OCI-LY7 (cell line): ENCODE data around the gene LPCAT1. TPM values are rescaled to one million over a fixed set of nuclear protein-coding genes. Genes with fewer than 3 reads are reported as not detected.
A peak's percentile ranks its signal among the peaks of the same experiment; 100 is the strongest.

Experiments used
- BruUV-seq: library from RNA; stranded (reverse); fragments of 400-500 nt; replicated peaks from 2 replicates; lab custom pipeline; 2021; lab: Mats Ljungman, UMichigan
- CTCF ChIA-PET: fragments of 300-600 bp; sonication (Branson Sonifier 250); formaldehyde crosslinking; loops from one replicate; lab custom pipeline; 2022; ENCODE audit warnings: antibody characterized with exemption; ENCODE audit not compliant: unreplicated experiment; lab: Charles Lee
- POLR2A ChIA-PET: fragments of 300-600 bp; sonication (Branson Sonifier 250); formaldehyde crosslinking; loops from one replicate; lab custom pipeline; 2022; ENCODE audit warnings: antibody characterized with exemption; lab: Charles Lee
- DNase-seq: peaks from one replicate; pipeline ENCODE4 v3.0.0-alpha.2; 2015; ENCODE audit warnings: low spot score
- H2AFZ ChIP-seq: fragments of 200-600 bp; sonication (generic), shearing (Covaris generic); 2 replicates; pipeline ENCODE4 v1.6.1; 2014; ENCODE audit warnings: mild to moderate bottlenecking, antibody characterized with exemption, low read length, moderate library complexity
- H3K27ac ChIP-seq: fragments of 200-600 bp; sonication (generic); 2 replicates; pipeline ENCODE4 v1.5.1; 2014; ENCODE audit warnings: mixed run types, low read depth, mild to moderate bottlenecking, moderate library complexity, low read length, inconsistent platforms; ENCODE audit not compliant: poor library complexity, severe bottlenecking
- H3K36me3 ChIP-seq: fragments of 200-600 bp; sonication (generic); 2 replicates; pipeline ENCODE4 v1.6.1; 2014; ENCODE audit warnings: mild to moderate bottlenecking, antibody characterized with exemption, low read length, moderate library complexity, mixed read lengths; ENCODE audit not compliant: insufficient read depth
- H3K4me1 ChIP-seq: fragments of 200-600 bp; sonication (generic); 2 replicates; pipeline ENCODE4 v1.5.1; 2014; ENCODE audit warnings: mild to moderate bottlenecking, low read length; ENCODE audit not compliant: insufficient read depth, poor library complexity, severe bottlenecking
- H3K4me2 ChIP-seq: fragments of 200-600 bp; sonication (generic); 2 replicates; pipeline ENCODE4 v1.6.1; 2014; ENCODE audit warnings: mild to moderate bottlenecking, low read length
- H3K4me3 ChIP-seq: fragments of 200-600 bp; sonication (generic); 2 replicates; pipeline ENCODE4 v1.5.1; 2014; ENCODE audit warnings: mild to moderate bottlenecking, low read depth, low read length; ENCODE audit not compliant: poor library complexity, severe bottlenecking
- H3K79me2 ChIP-seq: fragments of 200-600 bp; sonication (generic); 2 replicates; pipeline ENCODE4 v1.6.1; 2016; ENCODE audit warnings: low read depth, mild to moderate bottlenecking, low read length, moderate library complexity, mixed read lengths; ENCODE audit not compliant: insufficient read depth
- H3K9me2 ChIP-seq: fragments of 200-600 bp; sonication (generic); 2 replicates; pipeline ENCODE4 v1.6.1; 2016; ENCODE audit warnings: mild to moderate bottlenecking, low read length, mixed read lengths; ENCODE audit not compliant: insufficient read depth
- H3K9me3 ChIP-seq: fragments of 200-600 bp; sonication (generic); 2 replicates; pipeline ENCODE4 v1.6.1; 2014; ENCODE audit warnings: mild to moderate bottlenecking, mixed run types, low read length, mixed read lengths
- H4K20me1 ChIP-seq: fragments of 200-600 bp; sonication (generic); 2 replicates; pipeline ENCODE4 v1.6.1; 2014; ENCODE audit warnings: mild to moderate bottlenecking, antibody characterized with exemption, low read length, moderate library complexity, mixed read lengths; ENCODE audit not compliant: insufficient read depth
- CTCF ChIP-seq: fragments of 200-600 bp; sonication (generic); conservative IDR thresholded peaks from 2 replicates; pipeline ENCODE4 v1.5.1; 2014; ENCODE audit warnings: mild to moderate bottlenecking, antibody characterized with exemption, low read length, moderate library complexity, mixed read lengths
- EZH2phosphoT487 ChIP-seq: fragments of 200-600 bp; sonication (generic); IDR thresholded peaks from 2 replicates; pipeline ENCODE4 v1.6.1; 2018; ENCODE audit warnings: low read depth, borderline replicate concordance, mild to moderate bottlenecking, mixed run types, antibody characterized with exemption, low read length, moderate library complexity, mixed read lengths
- intact Hi-C: fragments of 100-400 bp; cut with micrococcal nuclease; formaldehyde crosslinking; loops from one replicate; pipeline ENCODE4 v1.10.0; 2022; ENCODE audit not compliant: unreplicated experiment
- total RNA-seq, 2 experiments: library from RNA; depleted of rRNA in 1 of 2; stranded (reverse); fragments of >200 nt in 1 of 2; shearing (Covaris generic) in 1 of 2; gene quantifications; 2 replicates each; pipeline ENCODE4 v1.2.3, GENCODE V29; 2014 to 2022

LPCAT1 gene
- total RNA-seq, 2 experiments from 2014 or later: 47.7 to 63.6 TPM

- CTCF ChIA-PET: interaction anchor here (1.0 kb wide), 1 partner anchor 10 kb away, joined by 4 read pairs; no protein-coding TSS in a partner anchor
These were observed 11.9 kb upstream of the LPCAT1 start for GRCh38 chr5:1535646-1536045.

GRCh38 chr5:1532384-1532783 is 8.6 kb upstream of the LPCAT1 start:
- Histone ChIP-seq H3K79me2 (peaks cover 20% of the 10 kb centered on the region; the same call in 1 of the 2 replicates), H3K36me3 (no peaks in the 10 kb centered on the region), H2AFZ (no peak overlapping the region), H3K9me3 (peaks cover 14% of the 10 kb centered on the region; the same call in 1 of the 2 replicates), H3K27ac (no peak overlapping the region), H4K20me1 (no peaks in the 10 kb centered on the region), H3K4me2 (peak overlapping the region; percentile 6; the same call in 1 of the 2 replicates), H3K9me2 (no peaks in the 10 kb centered on the region), H3K4me1 (peaks cover 52% of the 10 kb centered on the region), H3K4me3 (no peak overlapping the region)
- BruUV-seq: no TSS peak
- POLR2A ChIA-PET: interaction anchor here (0.6 to 1.6 kb wide), 3 partner anchors 8 to 1850 kb away, joined by 3 to 6 read pairs (median 3); no protein-coding TSS in a partner anchor
- intact Hi-C loops: no loop called here
- CTCF ChIA-PET: no interaction called here
- TF ChIP-seq EZH2phosphoT487 (no peak), CTCF (no peak)
- DNase-seq: no peak

More at GRCh38 chr5:1535646-1536045, 11.9 kb upstream of the LPCAT1 start:
- no peaks in the 10 kb centered on the region for H3K9me2 ChIP-seq
- peaks cover 48% of the 10 kb centered on the region for H3K4me1 ChIP-seq
- H3K79me2 ChIP-seq: peaks cover 20% of the 10 kb centered on the region; the same call in 1 of the 2 replicates
- POLR2A ChIA-PET: interaction anchor here (1.5 to 2.3 kb wide), 5 partner anchors 9 to 98 kb away, joined by 4 to 20 read pairs (median 7); partner anchors contain the start of gene LPCAT1
- no peaks in the 10 kb centered on the region for H4K20me1 ChIP-seq
- no peak for TF ChIP-seq CTCF
- no peak for TF ChIP-seq EZH2phosphoT487
- no TSS peak for BruUV-seq
- intact Hi-C loops: no loop called here
- DNase-seq: no peak
- H3K9me3 ChIP-seq: peaks cover 9% of the 10 kb centered on the region; the same call in 1 of the 2 replicates
- no peaks in the 10 kb centered on the region for H3K36me3 ChIP-seq
- peak overlapping the region; percentile 52 for H3K27ac ChIP-seq
- H2AFZ ChIP-seq: peak overlapping the region; percentile 92
- H3K4me3 ChIP-seq: peak overlapping the region; percentile 64
- H3K4me2 ChIP-seq: peak overlapping the region; percentile 98

GRCh38 chr5:1529498-1529897 is 5.7 kb upstream of the LPCAT1 start:
- H3K79me2 ChIP-seq: peaks cover 8% of the 10 kb centered on the region; the same call in 1 of the 2 replicates
- H3K27ac ChIP-seq: no peak overlapping the region
- no peak overlapping the region for H2AFZ ChIP-seq
- no peaks in the 10 kb centered on the region for H3K9me2 ChIP-seq
- CTCF ChIA-PET: no interaction called here
- no TSS peak for BruUV-seq
- intact Hi-C loops: loop anchor here (5.0 to 10.0 kb wide), 2 partner anchors 215 to 268 kb away; partner anchors contain the start of gene MRPL36
- no peaks in the 10 kb centered on the region for H3K36me3 ChIP-seq
- POLR2A ChIA-PET: no interaction called here
- peaks cover 10% of the 10 kb centered on the region; the same call in 1 of the 2 replicates for H3K9me3 ChIP-seq
- TF ChIP-seq CTCF (no peak), EZH2phosphoT487 (no peak)
- peaks cover 53% of the 10 kb centered on the region for H3K4me1 ChIP-seq
- no peak overlapping the region for H3K4me3 ChIP-seq
- H3K4me2 ChIP-seq: no peak overlapping the region
- H4K20me1 ChIP-seq: no peaks in the 10 kb centered on the region
- DNase-seq: no peak
